GM19328 (cell line): Measurements from ENCODE around the gene ZNF124.
"Not testable (repeated sequence)": the region's sequence is repeated elsewhere in the genome, so short reads cannot be mapped to it uniquely, and the experiment has no call there.

Experiments used
- ATAC-seq: cut with Tn5 transposase; IDR thresholded peaks from one replicate; pipeline ENCODE4 v1.9.1; 2021; ENCODE audit warnings: mild to moderate bottlenecking, moderate library complexity; ENCODE audit not compliant: unreplicated experiment

Gene ZNF124

DNA sequence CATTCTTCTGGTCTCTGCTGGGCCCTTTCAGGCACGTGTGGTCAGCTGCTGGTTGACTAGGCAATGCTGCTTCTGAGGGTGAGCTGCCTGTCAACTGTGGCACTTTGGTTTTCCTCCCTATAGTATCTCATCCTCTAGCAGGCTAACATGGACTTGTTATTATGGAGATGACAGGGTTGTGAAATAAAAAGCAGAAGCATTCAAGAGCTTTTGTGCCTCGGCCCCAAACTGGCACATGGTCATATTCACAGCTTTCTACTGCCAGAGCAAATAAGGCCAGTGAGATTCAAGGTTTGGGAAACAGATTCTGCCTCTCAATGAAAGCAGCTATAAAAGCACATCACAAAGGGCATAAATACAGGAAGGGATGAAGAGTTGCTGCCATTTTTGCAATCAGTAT lies 1.6 kb upstream of the ZNF124 start:
- no peak for ATAC-seq

GRCh38 chr1:247172996-247173395 lies 1.2 kb upstream of the ZNF124 start:
- no peak for ATAC-seq

GRCh38 chr1:247171443-247171842 lies 377 bp downstream of the ZNF124 start:
- ATAC-seq, result peak; percentile 50

- no peak for ATAC-seq
Observed at GRCh38 chr1:247165674-247166073, 6.1 kb downstream of the ZNF124 start.

GRCh38 chr1:247164694-247165093 lies 7.1 kb downstream of the ZNF124 start:
- ATAC-seq, result no peak

- ATAC-seq, result no peak
Observed at GRCh38 chr1:247156787-247157232, 15.0 kb downstream of the ZNF124 start.

GRCh38 chr1:247147781-247148180 lies 24.0 kb downstream of the ZNF124 start:
- ATAC-seq, result no peak

GRCh38 chr1:247147120-247147519 lies 24.7 kb downstream of the ZNF124 start:
- ATAC-seq, result not testable (repeated sequence)

- no peak for ATAC-seq
Observed at GRCh38 chr1:247146671-247147070, 25.1 kb downstream of the ZNF124 start.

GRCh38 chr1:247145279-247145678 lies 26.5 kb downstream of the ZNF124 start:
- ATAC-seq, result no peak

GRCh38 chr1:247139557-247139956 lies 32.3 kb downstream of the ZNF124 start:
- not testable (repeated sequence) for ATAC-seq

DNA sequence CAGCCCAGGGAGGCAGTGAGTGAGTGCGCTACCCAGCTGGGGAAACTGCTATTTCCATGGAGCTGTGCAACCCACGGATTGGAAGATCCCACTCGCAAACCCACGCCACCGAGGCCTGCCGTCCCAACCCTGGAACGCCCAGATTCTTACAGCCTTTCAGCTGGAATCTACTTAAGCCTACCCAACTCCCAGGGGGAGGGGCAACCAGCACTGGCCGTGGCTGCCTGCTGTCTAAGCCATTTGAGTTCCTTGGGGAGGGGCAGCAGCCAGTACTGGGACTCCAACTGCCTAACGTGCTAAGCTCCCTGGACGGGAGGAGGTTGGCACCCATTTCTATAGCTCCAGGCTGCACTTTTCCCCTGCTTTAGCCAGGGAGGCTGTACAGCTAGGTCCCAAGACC lies 40.6 kb downstream of the ZNF124 start:
- ATAC-seq, result no peak

- not testable (repeated sequence) for ATAC-seq
Observed at GRCh38 chr1:247127519-247128282, 44.1 kb downstream of the ZNF124 start.

GRCh38 chr1:247126601-247127000 lies 45.2 kb downstream of the ZNF124 start:
- peak; percentile 54 for ATAC-seq

DNA sequence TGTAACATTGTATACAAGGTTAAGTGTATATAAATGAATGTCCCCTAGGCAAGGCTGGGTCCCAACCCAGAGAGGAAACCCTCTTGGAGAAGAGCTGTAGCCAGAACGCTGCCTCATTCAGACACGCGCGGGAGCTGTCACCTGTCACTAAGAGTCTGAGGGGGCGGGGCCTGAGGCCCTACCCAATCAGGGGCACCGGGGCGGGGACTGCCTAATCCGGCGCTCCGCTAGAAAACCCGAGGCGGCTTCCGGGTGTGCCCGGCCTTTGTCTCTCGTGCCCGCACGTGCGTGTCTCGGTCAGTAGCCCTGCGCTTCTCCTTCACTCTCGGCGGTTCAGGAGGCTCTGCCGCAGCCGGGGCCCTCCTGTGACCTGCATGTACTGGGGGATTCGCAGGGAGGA lies 45.7 kb downstream of the ZNF124 start:
- ATAC-seq, result peak; percentile 97

GRCh38 chr1:247121382-247121781 lies 50.4 kb downstream of the ZNF124 start:
- no peak for ATAC-seq

GRCh38 chr1:247120408-247120668 lies 51.5 kb downstream of the ZNF124 start:
- ATAC-seq, result not testable (repeated sequence)

DNA sequence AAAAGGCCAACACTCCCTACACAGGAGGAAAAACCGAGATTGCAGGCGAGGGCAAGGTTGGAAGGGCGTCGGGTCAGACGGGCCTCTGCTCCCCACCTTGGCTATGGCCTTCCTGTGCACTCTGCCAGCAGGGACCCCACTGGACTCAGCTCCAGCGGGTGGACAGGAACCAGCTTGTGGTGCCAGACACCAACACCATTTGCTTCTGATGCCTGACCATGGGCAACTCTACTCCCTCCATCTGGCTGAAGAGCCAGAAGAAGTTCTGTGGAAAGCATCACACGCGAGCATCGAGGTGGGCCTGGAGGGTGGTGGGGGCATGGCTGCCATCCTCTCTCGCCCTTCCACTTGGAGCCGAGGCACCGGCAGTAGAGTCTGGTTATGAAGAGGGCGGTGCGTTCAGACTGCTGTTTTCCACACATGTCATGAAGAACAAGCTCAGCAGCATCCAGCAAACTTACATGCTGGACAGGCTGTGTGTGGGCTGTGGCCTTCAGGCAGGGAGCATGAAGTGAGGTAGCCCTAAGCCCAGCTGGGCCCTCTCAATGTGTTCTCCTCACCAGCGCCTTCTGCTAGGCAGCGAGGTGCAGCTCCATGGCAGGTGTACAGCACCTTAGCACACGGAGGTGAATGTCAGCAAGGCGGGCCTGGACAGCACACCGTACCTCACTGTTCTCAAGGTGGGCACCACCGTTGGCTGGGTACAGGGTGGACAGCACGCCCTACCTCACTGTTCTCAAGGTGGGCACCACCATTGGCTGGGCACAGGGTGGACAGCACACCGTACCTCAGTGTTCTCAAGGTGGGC lies 52.0 kb downstream of the ZNF124 start:
- no peak for ATAC-seq

- no peak for ATAC-seq
Observed at GRCh38 chr1:247118946-247119446, 52.8 kb downstream of the ZNF124 start.

- ATAC-seq, result no peak
Observed at GRCh38 chr1:247115545-247115944, 56.3 kb downstream of the ZNF124 start.

GRCh38 chr1:247115141-247115510 lies 56.7 kb downstream of the ZNF124 start:
- ATAC-seq, result no peak
